ENCODE data around the gene SPPL2B.

- TF ChIP-seq ZNF785 (CRISPR knock-in tag; IDR thresholded peaks at IDR 0.05) (no peak), DPF2 (IDR thresholded peaks at IDR 0.05) (no peak), PATZ1 (CRISPR knock-in tag; IDR thresholded peaks at IDR 0.05; ENCODE audit: borderline replicate concordance) (no peak), PPARD (CRISPR knock-in tag; IDR thresholded peaks at IDR 0.05) (no peak), POLR2AphosphoS2 (IDR thresholded peaks at IDR 0.05; ENCODE audit: low read length) (no peak), MTA2 (IDR thresholded peaks at IDR 0.05; ENCODE audit: low read depth) (no peak), E2F6 (IDR thresholded peaks at IDR 0.05; ENCODE audit: borderline replicate concordance in 1 of 2, extremely low read depth in 1 of 2, insufficient read depth in 1 of 2, insufficient read length in 1 of 2, low read depth in 1 of 2, low read length in 1 of 2, poor library complexity in 1 of 2, severe bottlenecking in 1 of 2) (peak in 1 of 2 experiments; percentile 8)
Observed at GRCh38 chr19:2358548-2359173, 30.2 kb downstream of the SPPL2B start.

Data from K562 (cell line).